ENCODE results near the gene TACC2.
A peak's percentile ranks its signal among the peaks of the same experiment; 100 is the strongest.

The TACC2 gene

GRCh38 chr10:122172361-122173008, 183.5 kb downstream of the TACC2 start:
- no peak for DNase-seq

DNA sequence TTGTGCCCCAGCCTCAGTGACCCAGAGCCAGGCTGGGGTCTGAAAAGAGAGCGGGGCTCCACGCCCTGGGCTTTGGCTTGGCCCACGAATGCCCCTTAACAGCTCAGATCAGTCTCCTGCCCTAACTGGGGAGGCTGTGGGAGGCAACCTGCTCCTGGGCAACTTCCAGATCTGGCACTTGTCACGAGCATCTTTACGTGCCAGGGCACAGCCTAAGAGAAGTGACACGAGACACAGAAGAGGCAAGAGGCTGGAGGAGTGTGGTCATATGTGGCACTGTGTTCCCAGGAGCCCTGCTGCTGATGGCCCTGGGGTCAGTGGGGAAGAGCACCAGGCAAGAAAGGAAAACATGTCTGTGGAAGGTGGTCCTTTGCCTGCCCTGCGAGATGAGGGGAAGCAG, 184.4 kb downstream of the TACC2 start:
- DNase-seq, result no peak

- no peak for DNase-seq
These were observed 184.9 kb downstream of the TACC2 start for GRCh38 chr10:122173766-122174435.

DNA sequence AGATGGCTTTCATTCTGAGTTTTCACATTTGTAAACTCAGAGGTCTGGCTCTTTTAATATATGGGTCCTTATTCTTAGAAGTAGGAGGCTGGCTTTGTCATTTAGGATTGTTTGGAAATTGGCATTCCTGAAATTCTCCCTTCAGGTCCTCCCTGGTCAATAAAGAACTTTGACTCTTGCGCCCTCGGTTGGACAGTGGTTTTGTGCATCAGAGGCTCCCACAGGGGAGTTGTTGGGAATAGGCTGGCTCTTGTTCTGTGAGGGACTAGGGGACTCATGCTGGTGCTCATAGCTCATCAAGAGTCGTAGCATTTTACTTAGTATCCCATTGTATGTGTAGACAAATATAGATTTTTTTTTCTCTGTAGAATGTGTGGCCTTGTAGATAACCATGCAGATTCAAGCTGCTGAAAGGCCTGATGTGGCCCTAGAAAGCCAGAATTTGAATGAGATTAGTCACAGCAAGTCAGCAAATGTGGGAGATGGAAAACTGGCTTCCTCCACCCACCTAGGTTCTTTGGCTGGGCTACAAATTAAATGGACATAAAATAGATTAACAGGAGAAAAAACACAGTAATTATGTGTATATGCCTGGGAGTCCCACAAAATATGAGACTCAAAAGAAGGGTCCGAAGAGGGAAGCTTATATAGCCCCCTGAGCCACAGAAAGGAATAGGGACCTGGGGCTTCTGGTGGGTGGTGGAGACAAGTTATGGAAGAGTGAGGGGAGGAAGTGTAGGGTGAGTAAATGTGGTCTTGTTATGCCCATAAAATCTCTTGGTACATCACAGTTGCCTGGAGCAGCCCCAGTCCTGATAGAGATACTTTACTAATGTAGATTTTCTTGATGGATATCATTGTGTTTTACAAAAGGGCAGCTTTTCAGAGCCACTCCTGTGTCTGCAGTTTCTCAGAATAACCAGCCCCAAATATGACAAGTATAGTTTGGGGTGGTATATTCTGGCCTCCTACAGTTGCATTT, 187.6 kb downstream of the TACC2 start:
- DNase-seq, result no peak

GRCh38 chr10:122178655-122179054, 189.7 kb downstream of the TACC2 start:
- DNase-seq, result no peak

DNA sequence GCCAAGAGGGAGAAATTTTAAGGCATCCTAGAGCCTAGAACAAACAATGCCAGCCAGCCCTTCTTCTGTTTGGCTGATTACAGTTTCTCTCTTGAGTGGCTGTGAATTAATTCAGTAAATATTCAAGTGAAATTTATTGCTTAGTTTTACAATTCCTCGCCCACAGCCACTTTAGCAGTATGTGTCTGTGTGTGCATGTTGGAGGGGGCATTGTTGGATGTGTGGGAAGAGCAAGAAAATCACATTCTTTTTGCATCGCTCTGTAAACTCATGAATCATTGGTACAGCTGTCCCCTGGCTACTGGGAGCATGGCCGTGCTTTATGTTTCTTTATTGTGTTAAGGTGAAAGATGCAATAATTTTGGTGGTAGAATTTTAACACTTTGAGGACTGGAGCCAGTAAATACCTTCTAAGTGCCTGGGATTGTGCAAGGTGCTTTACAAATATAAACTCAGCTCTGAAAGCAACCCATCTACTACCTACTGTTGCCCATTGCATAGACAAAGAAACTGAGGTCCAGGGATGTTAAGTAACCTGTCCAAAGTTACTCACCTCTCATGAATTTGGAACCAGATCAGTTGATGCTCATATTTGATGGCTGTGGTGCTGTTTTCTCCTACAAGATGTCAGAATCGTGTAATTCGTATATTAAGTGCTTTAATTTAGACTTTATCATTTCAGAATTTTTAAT, 192.2 kb downstream of the TACC2 start:
- DNase-seq, result no peak

- no peak for DNase-seq
These were observed 192.9 kb downstream of the TACC2 start for GRCh38 chr10:122181876-122182275.

GRCh38 chr10:122182308-122182707, 193.3 kb downstream of the TACC2 start:
- DNase-seq, result no peak

- DNase-seq, result no peak
These were observed 195.3 kb downstream of the TACC2 start for GRCh38 chr10:122184254-122184653.

DNA sequence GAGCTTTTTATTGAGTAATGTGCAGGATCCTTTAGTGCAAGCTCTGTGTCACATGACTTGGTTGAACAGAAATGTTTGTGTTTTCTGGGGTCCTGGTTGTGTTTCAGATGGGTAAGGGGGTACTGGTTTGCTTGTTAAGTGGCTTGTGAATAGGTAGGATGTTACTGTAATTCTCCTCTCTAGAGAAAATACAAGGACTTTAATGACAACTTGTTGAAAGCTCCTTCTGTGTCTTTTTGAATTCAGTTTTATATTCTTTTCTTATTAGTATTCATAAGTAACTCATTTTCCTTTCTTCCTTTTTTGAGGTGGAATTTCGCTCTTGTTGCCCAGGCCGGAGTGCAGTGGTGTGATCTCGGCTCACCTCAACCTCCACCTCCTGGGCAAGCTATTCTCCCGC, 196.7 kb downstream of the TACC2 start:
- DNase-seq, result no peak

DNA sequence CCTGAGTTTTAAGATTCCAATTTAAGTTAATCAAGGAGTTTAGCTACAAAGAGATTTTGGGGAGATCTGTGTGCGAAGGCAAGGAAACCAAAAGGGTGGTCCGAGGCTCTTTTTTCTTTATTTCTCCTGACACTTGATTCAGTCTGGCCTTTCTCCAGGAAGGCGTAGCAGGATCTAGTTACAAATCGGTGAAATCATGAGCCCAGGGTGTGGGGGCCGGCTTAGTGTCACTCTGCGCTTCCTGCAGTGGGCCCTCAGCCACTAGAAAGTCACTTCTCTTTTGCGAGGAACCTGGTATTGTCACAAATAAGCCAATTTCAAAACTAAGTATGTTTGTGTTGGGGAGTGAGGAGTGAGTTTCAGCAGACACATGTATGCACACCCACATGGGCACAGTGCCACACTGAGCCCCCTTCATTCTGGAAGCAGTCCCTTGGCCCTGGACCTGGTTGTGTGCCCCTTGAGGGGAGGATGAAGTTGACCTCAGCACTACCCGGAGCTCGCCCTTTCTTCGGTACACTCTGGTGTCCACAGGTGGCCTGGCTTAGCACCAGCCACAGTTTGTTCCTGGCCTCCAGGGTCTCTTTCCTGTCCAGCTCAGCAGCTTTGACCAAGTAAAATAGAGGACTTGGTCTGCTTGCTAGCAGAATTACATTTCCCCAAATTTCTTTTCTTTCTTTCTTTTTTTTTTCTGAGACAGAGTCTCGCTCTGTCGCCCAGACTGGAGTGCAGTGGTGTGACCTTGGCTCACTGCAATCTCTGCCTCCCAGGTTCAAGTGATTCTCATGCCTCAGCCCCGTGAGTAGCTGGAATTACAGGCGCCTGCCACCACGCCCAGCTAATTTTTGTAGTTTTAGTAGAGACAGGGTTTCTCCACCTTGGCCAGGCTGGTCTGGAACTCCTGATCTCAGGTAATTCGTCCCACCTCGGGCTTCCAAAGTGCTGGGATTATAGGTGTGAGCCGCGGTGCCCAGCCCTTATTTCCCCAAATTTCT, 198.2 kb downstream of the TACC2 start:
- DNase-seq, result peak; percentile 33

DNA sequence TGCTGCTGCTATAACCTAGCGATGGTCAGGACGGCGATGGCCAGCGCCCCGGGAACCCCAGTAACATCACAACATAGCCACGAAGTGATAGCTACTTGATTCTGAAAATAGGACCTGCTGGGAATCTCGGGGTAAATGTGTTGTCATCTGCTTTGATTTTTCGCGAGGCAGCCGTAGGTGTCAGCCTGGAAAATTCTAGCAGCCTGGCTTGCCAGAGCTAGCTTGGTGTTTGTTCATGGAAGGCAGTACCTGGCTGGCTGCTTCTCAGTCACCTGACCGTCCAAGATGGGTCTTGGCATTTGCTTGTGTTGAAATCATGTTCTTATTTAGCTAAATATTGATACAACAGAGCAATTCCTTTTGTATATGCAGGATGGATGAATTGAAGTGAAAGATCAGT, 199.7 kb downstream of the TACC2 start:
- no peak for DNase-seq

GRCh38 chr10:122189185-122189584, 200.2 kb downstream of the TACC2 start:
- no peak for DNase-seq

DNA sequence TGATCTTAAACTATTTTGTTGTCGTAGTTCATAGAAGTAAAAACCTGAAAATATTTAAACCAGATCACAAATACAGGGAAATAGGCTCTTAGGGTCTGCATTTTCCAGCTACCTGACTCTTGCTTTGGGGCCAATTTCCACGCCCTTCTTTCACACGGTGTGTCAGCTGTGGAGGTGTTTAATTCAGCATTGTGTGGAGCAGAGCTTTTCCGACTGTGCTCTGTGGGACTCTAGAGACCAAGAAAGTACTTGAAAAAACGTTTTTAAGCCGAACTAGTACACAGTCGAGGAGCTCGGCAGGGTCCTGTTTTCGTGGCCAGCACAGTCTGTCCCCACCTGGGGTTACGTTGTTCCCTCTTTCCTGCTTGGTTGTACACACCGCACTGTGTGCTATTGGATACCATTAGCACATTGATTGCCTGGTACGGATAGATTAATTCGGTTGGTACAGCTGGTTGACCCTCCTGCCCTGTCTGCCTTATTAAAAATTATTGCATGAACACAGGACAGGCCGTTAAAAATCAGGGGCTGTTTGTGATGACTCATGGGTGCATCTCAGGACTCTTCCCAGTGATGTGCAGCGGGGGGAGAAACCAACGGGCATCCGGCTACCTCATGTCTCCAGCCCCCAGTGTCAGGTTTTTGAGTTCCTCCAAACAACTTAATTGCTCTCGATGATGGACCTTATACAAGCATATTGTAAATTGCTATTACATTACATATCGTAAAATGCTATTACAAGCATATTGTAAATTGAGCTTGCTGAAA, 201.4 kb downstream of the TACC2 start:
- DNase-seq, result no peak

GRCh38 chr10:122191936-122192541, 203.1 kb downstream of the TACC2 start:
- DNase-seq, result no peak

- no peak for DNase-seq
These were observed 205.3 kb downstream of the TACC2 start for GRCh38 chr10:122194251-122194650.

DNA sequence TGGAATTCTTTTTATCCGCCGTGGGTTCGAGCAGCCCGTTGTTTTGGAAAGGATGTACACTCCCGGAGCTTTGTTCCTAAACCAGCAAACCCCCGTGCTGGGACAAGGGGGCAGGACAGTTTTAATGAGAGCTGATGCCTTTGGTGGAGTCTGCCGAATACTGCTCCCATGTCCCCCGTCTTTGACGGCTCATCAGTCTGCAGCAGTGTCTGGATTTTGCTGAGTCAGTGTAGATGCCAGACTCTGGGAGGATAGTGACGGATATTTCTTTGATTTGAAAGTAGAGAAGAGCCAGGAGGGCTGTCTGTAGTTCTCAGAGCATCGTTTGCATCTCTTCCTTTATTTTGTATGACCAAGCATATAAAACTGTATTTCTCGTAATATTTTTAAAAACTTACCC, 207.3 kb downstream of the TACC2 start:
- DNase-seq, result no peak

- DNase-seq, result no peak
These were observed 208.8 kb downstream of the TACC2 start for GRCh38 chr10:122197611-122198222.

- no peak for DNase-seq
These were observed 209.7 kb downstream of the TACC2 start for GRCh38 chr10:122198631-122199030.

- DNase-seq, result no peak
These were observed 210.1 kb downstream of the TACC2 start for GRCh38 chr10:122199070-122199469.

Data from MV-4-11 (cell line).